HG03280 (cell line): ENCODE results near the gene POLG2.
"Not testable (repeated sequence)": the region's sequence is repeated elsewhere in the genome, so short reads cannot be mapped to it uniquely, and the experiment has no call there.

ENCODE experiments used
- ATAC-seq: cut with Tn5 transposase; IDR thresholded peaks from one replicate; pipeline ENCODE4 v1.9.1; 2021; ENCODE audit warnings: mild to moderate bottlenecking, moderate library complexity; ENCODE audit not compliant: unreplicated experiment

POLG2 gene

DNA sequence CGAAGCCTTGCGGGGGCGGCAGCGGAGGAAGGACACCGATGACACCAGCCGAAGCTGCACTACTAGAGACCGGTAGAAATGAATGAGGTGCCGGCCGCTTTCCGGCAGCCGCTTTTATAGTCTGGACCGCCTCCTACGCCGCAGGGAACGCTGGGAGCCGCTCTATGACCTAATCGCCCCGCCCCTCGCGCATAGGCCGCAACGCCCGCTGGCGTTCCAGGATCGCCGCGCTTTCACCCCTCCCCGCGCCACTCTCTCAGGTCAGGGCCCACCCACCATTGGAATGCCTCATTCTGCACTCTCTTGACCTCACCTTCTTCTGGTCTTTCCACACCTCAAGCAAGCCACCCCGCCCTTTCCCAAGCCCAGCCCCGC lies 9.3 kb upstream of the POLG2 start, which contains the start of gene DDX5:
Gene DDX5 (minus strand): TSS at position 89 of the 375 bp plus-strand sequence. CDS start 170 bp downstream, outside the sequence.
- ATAC-seq = peak; percentile 53

DNA sequence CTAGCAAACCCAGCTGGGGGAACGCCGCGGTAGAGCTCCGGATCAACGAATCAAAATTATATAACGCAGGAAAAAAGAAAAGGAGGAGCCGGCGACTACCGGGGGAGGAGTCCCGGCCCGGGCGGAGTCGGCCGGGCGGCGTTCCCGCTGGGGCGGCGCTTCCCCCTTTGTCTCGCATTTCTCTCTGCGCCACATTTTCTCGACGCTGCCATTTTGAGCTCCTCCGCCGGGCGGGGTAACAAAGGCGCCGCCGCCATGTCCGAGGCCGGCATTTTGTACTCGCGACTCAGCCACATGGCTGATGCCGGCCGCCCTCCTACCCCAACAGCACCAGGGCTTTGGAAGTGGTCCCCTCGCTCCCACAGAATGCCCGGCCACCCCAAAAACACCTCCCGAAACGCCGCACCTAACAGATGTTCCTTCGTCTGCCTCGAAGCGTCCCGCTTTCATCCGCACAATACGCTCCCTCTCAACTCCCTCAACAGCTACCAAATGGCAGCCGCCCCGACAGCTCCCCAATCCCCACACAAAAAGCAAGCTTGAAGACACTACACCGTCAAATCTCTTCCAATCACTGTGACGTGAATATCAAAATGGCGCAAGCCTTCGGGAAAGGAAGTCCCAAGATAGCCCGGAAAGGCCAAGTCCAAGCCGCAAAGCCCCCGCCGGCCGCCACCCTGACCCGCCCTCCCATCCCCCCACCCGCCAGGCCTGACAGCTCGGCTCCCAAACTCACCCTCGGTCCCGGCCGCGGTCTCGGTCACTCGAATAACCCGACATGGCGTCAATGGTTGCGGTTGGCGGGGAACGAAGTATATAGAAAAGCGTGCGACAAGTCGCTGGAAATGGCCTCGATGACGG lies 8.7 kb upstream of the POLG2 start:
- peak; percentile 27 for ATAC-seq

- ATAC-seq = no peak
These were observed 8.0 kb upstream of the POLG2 start for GRCh38 chr17:64504769-64505339.

GRCh38 chr17:64503821-64504768 lies 7.2 kb upstream of the POLG2 start:
- ATAC-seq = no peak

DNA sequence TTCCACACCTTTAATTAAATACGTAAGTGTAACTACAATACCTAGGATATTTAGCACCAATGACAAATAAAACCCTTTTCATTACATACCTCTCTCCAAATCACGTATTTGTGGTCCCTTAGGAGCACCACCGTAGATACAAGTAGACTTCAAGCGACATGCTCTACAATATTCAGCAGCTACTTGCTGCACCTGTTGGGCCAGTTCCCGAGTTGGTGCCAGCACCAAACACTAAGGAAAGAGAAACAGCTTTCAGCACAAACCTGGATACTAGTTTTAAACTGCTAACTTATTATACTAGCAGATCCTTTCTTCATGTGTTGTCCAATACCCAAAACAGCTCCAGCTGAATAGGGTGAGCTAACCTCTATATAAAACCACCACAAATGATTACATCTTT lies 6.5 kb upstream of the POLG2 start:
- ATAC-seq = no peak

DNA sequence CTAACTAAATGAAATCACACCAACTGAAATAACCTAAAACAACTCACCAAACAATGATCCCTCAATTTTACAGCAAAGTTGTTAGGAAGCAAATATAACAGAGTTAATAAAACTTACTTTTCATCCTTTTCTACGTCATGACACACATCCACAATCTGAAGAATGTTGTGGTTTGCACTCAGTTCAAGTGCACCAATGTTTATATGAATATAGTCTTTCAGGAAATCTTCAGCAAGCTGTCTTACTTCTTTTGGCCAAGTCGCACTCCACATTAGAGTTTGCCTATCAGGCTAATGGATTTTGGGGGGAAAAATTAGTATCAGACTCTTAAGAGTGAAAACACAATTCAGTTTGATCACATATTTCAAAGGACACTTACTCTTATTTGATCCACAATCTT lies 6.0 kb upstream of the POLG2 start:
- ATAC-seq = no peak

- ATAC-seq = no peak
These were observed 5.2 kb upstream of the POLG2 start for GRCh38 chr17:64502021-64502420.

GRCh38 chr17:64500862-64501765 lies 4.3 kb upstream of the POLG2 start:
- no peak for ATAC-seq

DNA sequence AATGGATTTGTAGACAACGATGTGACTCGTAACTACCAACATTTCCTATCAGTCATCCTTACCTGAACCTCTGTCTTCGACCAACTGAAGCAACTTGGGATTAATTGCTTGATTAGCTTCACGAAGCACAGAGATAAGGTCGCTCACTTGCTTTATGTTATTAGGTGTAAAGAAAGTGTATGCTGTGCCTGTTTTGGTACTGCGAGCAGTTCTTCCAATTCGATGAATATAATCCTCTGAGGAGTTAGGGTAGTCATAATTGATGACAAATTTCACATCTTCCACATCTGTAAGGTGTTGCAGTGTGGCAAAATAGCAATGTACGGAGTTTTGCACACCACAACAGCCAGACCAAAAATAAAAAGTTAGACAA lies 3.6 kb upstream of the POLG2 start:
- no peak for ATAC-seq

DNA sequence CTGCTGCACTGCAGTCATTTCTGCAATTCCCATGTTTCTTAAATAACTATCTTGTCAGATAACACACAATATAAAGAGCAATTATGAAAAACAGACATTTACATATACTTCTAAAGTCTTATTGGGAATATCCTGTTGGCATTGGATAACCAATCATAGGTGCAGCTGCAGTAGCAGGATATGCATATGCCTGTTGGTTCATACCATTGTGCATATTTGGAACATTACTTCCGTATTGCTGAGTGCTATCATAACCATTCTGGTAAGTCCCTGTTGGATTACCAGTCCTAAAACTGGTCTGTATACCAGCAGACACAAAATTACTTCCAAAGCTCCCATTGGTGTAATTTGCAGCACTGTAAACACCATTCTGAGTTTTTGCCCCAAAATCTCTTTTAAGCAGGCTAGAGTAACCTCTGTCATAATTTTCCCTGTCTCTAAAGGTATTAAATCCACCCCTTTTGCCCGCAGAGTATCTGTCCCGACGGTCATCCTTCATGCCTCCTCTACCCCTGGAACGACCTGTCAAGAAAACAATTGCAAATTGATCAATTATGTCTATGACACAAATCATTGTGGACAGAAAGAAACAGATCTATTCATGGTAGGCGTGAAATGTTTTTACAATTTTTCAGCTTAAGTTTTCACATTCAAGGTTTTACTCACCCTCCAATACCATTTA lies 3.1 kb upstream of the POLG2 start:
- no peak for ATAC-seq

DNA sequence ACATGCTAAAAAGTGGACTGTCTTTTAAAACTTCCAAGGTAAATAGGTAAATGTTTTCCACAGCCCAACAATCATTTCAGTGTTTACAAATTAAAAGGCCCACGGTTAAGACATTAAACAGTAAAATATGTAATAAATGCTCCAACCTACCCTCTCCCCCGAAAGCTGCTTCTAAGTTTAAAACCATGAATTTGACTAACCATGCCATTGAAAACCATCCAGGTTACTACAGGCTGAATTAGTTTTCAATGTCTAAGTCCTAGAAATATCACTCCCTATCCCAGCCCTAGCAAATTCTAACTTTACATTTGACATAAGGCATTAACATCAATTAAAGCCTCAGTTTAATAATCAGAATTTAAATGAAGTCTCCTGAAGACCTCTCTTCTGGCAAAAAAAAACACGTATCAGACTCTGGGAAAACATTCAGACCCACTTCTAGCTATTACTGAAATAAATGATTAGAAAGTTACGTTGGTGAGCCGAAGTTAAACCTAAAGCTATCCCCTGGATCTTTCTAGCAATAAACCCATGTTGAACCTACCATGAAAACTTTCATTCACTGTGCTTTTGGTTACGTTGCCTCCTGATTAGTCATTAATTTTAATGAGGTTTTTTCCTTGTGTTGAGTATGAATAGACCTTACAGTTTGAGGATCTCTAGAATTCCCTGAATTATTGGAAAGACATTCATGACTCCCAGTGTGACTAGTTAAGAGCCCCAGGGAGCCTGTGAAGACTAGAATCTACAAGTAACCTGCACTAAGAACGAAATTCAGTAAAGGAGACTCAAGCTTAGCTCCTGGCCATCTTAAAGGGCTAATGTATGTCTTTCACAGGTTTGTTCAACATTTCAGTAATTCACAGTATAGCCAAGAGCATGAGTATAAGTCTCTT lies 1.7 kb upstream of the POLG2 start:
- no peak for ATAC-seq

DNA sequence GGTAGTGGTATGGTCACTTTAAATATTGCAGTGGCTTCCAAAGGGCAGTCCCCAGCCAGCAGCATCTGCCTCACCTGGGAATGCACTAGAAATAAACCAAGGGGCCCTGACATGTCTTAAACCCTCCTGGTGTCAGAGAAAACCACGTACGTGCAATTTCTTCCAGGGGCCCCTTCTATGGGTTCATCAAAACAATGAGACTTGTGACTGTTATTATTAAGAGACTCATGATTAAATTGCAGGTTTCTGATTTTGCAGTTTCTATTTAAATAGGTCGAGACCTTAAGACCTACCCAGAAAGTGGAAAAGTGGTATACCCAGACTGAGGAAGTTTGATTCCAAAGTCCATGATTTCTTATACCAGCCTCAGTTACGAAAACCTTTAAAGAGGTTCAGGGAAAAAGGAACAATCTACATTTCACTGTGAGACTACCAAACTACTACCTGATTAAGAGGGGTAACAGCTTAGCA lies 746 bp upstream of the POLG2 start:
- ATAC-seq = no peak

DNA sequence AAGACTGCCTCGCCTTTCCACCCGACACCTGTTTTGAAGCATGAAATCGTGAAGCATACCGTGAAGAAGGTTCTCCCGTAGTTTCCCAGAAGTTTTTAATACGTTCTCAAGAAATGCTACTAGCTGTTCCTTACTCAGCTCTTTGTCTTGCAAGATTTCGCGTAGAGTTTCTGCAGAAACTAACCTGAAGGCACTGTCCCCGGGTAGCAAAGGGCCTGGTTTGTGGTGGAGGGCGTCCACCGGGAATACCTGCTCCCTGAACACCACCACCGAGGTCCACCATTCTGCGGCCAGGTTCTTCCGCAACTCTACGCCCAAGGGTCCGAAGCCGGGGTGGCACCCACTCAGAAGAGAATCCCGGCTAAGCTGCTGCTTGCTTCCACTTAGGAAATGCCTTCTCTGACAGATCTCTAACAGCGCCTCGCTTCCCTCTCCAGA lies 487 bp downstream of the POLG2 start:
- no peak for ATAC-seq

- not testable (repeated sequence) for ATAC-seq
These were observed 1.6 kb downstream of the POLG2 start for GRCh38 chr17:64495300-64495699.

- ATAC-seq = no peak
These were observed 2.7 kb downstream of the POLG2 start for GRCh38 chr17:64494121-64494520.

- no peak for ATAC-seq
These were observed 4.3 kb downstream of the POLG2 start for GRCh38 chr17:64492481-64493109.

DNA sequence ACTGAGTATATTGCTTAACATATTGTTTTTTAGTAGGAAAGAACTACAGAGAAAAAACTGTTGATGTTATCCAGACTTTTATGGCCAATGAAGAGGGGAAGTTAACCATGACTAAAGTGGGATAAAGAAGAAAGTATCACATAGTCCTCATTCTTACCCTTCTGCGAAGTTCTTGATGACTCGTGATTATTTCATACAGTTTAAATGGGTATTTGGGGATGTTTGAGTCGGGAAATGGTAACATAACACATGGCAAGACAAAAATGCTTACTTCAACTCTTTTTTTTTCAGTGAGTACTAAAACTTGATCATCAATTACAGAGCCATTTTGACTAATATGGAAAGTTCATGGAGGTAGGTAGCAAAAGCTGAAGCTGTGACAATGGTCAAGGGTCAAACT lies 4.9 kb downstream of the POLG2 start:
- ATAC-seq = no peak
